Caco-2 (cell line): Measurements from ENCODE around the gene DNHD1. TPM values are rescaled to one million over a fixed set of nuclear protein-coding genes. Genes with fewer than 3 reads are reported as not detected.

ENCODE experiments used
- BruUV-seq: library from RNA; stranded (reverse); fragments of 400-500 nt; replicated peaks from 2 replicates; lab custom pipeline; 2021; lab: Mats Ljungman, UMichigan
- CTCF ChIA-PET: fragments of 300-600 bp; sonication (Branson Sonifier 250); formaldehyde crosslinking; loops from one replicate; lab custom pipeline; 2022; ENCODE audit warnings: antibody characterized with exemption; lab: Charles Lee
- POLR2A ChIA-PET: fragments of 300-600 bp; sonication (Branson Sonifier 250); formaldehyde crosslinking; loops from one replicate; lab custom pipeline; 2022; ENCODE audit warnings: antibody characterized with exemption; lab: Charles Lee
- DNase-seq, 2 experiments: peaks; one replicate each; pipeline versions ENCODE4 v3.0.0 to v3.0.0-alpha.2; 2020 to 2022
- H3K27me3 ChIP-seq: replicated peaks from 2 replicates; pipeline ENCODE4 v1.6.0; 2011; ENCODE audit warnings: low read length; ENCODE audit not compliant: control insufficient read depth, insufficient read depth
- H3K36me3 ChIP-seq: 2 replicates; pipeline ENCODE4 v1.5.1; 2011; ENCODE audit warnings: low read length; ENCODE audit not compliant: control insufficient read depth, insufficient read depth
- H3K4me1 ChIP-seq: fragments of 250-450 bp; sonication (Bioruptor Pico); 2 replicates; pipeline ENCODE4 v1.5.1; 2020; ENCODE audit warnings: mild to moderate bottlenecking
- H3K4me3 ChIP-seq: 2 replicates; pipeline ENCODE4 v1.5.1; 2011; ENCODE audit warnings: low read depth, mild to moderate bottlenecking, control low read depth, low read length
- H3K9me3 ChIP-seq: fragments of 250-450 bp; sonication (Bioruptor Pico); 2 replicates; pipeline ENCODE4 v1.5.1; 2020; ENCODE audit warnings: mild to moderate bottlenecking, moderate library complexity
- H3K27ac Mint-ChIP-seq: one replicate; pipeline ENCODE4 v1.8.0; 2022; ENCODE audit warnings: mixed read lengths; ENCODE audit not compliant: unreplicated experiment
- H3K27me3 Mint-ChIP-seq: one replicate; pipeline ENCODE4 v1.8.0; 2022; ENCODE audit warnings: mixed read lengths; ENCODE audit not compliant: insufficient read depth, unreplicated experiment
- H3K36me3 Mint-ChIP-seq: one replicate; pipeline ENCODE4 v1.8.0; 2022; ENCODE audit warnings: mild to moderate bottlenecking, mixed read lengths; ENCODE audit not compliant: insufficient read depth, unreplicated experiment
- H3K4me1 Mint-ChIP-seq: one replicate; pipeline ENCODE4 v1.8.0; 2022; ENCODE audit warnings: low read depth, mixed read lengths; ENCODE audit not compliant: unreplicated experiment
- H3K4me3 Mint-ChIP-seq: one replicate; pipeline ENCODE4 v1.8.0; 2022; ENCODE audit warnings: mild to moderate bottlenecking, moderate library complexity, mixed read lengths; ENCODE audit not compliant: unreplicated experiment
- H3K9me3 Mint-ChIP-seq: one replicate; pipeline ENCODE4 v1.8.0; 2022; ENCODE audit warnings: mixed read lengths; ENCODE audit not compliant: unreplicated experiment
- CTCF ChIP-seq, 2 experiments: fragments of 200-600 bp in 1 of 2; IDR thresholded peaks; 1 replicate in 1 of 2; 2 replicates in 1 of 2; pipeline versions ENCODE4 v1.5.1 to v1.8.0; 2011 to 2022; ENCODE audit warnings: antibody characterized with exemption in 1 of 2, control low read depth in 1 of 2, inconsistent platforms in 1 of 2, low read depth in 1 of 2, low read length in 1 of 2, mild to moderate bottlenecking in 1 of 2, moderate library complexity in 1 of 2; ENCODE audit not compliant: insufficient read depth in 1 of 2, severe bottlenecking in 1 of 2, unreplicated experiment in 1 of 2
- intact Hi-C: fragments of 100-400 bp; cut with micrococcal nuclease; formaldehyde crosslinking; loops from one replicate; pipeline ENCODE4 v1.10.0; 2022; ENCODE audit not compliant: unreplicated experiment
- total RNA-seq: library from RNA; stranded (reverse); gene quantifications from 2 replicates; pipeline ENCODE4 v1.2.3, GENCODE V29; 2022

Gene DNHD1
- total RNA-seq, 1 experiment from 2014 or later, result 5.7 TPM

DNA sequence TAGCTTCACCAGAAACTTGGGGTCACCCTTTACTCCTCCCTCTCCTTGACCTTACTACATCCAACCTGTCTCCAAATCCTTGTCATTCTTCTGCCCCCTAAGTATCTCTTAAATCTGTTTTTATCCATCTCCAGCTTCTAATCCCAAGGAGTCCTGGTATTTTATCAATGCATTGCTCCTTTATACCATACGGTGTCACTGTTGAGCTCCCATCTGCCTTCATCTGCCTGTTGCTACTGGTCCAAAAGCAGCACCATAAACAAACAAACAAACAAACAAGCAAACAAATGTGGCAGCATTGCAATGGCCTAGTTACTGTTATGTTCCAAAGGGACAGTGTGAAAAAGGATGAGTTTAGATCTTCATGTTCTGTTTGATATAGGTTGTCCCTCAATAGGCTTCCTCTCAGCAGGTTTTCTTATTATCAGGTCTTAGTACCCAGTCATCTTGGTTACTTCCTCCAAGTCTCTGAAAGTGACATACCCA, 34.2 kb downstream of the DNHD1 start:
- intact Hi-C loops, result loop anchor here (1.0 to 5.0 kb wide), 5 partner anchors 73 to 226 kb away; partner anchors contain the start of gene MRPL17
- H3K9me3 Mint-ChIP-seq, result no peaks in the 10 kb centered on the region
- H3K27ac Mint-ChIP-seq, result no peak overlapping the region
- TF ChIP-seq CTCF (IDR thresholded peaks at IDR 0.05; ENCODE audit: insufficient read depth in 1 of 2, low read depth in 1 of 2, low read length in 1 of 2, severe bottlenecking in 1 of 2, unreplicated experiment in 1 of 2), result peak; percentile 74 to 80
- no peak overlapping the region for H3K4me3 Mint-ChIP-seq
- peaks cover 6% of the 10 kb centered on the region for H3K36me3 Mint-ChIP-seq
- ChIA-PET POLR2A (interaction anchor here (0.7 kb wide), 1 partner anchor 152 kb away, joined by 3 read pairs; the partner anchor contains the start of gene MRPL17), CTCF (interaction anchor here (0.6 to 2.1 kb wide), 21 partner anchors 9 to 624 kb away, joined by 3 to 26 read pairs (median 4); partner anchors contain the start of genes APBB1, MRPL17, TAF10 and TPP1)
- Histone ChIP-seq H3K9me3 (no peaks in the 10 kb centered on the region), H3K4me1 (peaks cover 4% of the 10 kb centered on the region; the same call in 1 of the 2 replicates), H3K27me3 (no peaks in the 10 kb centered on the region), H3K36me3 (no peaks in the 10 kb centered on the region), H3K4me3 (no peak overlapping the region)
- no peaks in the 10 kb centered on the region for H3K27me3 Mint-ChIP-seq
- DNase-seq, result peak in 1 of 2 experiments; percentile 55
- no TSS peak for BruUV-seq
- peaks cover 6% of the 10 kb centered on the region for H3K4me1 Mint-ChIP-seq

DNA sequence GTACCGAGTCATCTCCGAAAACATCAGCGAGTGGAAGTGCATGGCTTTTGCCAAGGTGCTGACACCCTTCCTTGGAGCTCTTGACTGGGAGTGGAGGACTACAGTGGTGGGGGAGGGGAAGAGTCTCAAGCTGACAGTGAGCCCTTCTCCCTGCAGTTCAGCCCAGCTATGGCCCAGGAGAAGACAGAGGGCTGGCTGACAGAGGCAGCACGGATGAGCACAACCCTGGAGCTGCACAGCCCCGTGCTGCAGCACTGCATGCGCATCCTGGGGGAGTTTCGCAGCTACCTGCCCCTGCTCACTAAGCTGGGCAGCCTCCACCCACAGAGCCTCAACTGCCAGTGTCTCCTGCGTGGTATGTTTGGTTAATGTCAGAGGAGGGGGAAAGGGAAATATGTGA, 41.4 kb downstream of the DNHD1 start:
- H3K4me1 ChIP-seq, result peaks cover 10% of the 10 kb centered on the region; the same call in 1 of the 2 replicates
- H3K36me3 ChIP-seq, result no peaks in the 10 kb centered on the region
- intact Hi-C loops, result no loop called here
- ChIA-PET POLR2A (no interaction called here), CTCF (no interaction called here)
- no peaks in the 10 kb centered on the region for H3K9me3 Mint-ChIP-seq
- H3K4me1 Mint-ChIP-seq, result peaks cover 11% of the 10 kb centered on the region
- H3K4me3 ChIP-seq, result no peak overlapping the region
- H3K36me3 Mint-ChIP-seq, result no peaks in the 10 kb centered on the region
- H3K9me3 ChIP-seq, result no peaks in the 10 kb centered on the region
- H3K27ac Mint-ChIP-seq, result no peak overlapping the region
- H3K27me3 ChIP-seq, result no peaks in the 10 kb centered on the region
- H3K4me3 Mint-ChIP-seq, result no peak overlapping the region
- DNase-seq, result no peak
- TF ChIP-seq CTCF (IDR thresholded peaks at IDR 0.05; ENCODE audit: insufficient read depth in 1 of 2, low read depth in 1 of 2, low read length in 1 of 2, severe bottlenecking in 1 of 2, unreplicated experiment in 1 of 2), result no peak
- H3K27me3 Mint-ChIP-seq, result peaks cover 12% of the 10 kb centered on the region
- no TSS peak for BruUV-seq

GRCh38 chr11:6538945-6539344, 41.9 kb downstream of the DNHD1 start:
- H3K27me3 Mint-ChIP-seq, result peaks cover 12% of the 10 kb centered on the region
- intact Hi-C loops, result no loop called here
- ChIA-PET POLR2A (no interaction called here), CTCF (no interaction called here)
- no peak overlapping the region for H3K4me3 Mint-ChIP-seq
- no TSS peak for BruUV-seq
- no peak overlapping the region for H3K27ac Mint-ChIP-seq
- H3K4me3 ChIP-seq, result no peak overlapping the region
- H3K4me1 ChIP-seq, result peaks cover 10% of the 10 kb centered on the region; the same call in 1 of the 2 replicates
- H3K9me3 Mint-ChIP-seq, result no peaks in the 10 kb centered on the region
- H3K36me3 ChIP-seq, result no peaks in the 10 kb centered on the region
- DNase-seq, result no peak
- no peak for TF ChIP-seq CTCF (IDR thresholded peaks at IDR 0.05; ENCODE audit: insufficient read depth in 1 of 2, low read depth in 1 of 2, low read length in 1 of 2, severe bottlenecking in 1 of 2, unreplicated experiment in 1 of 2)
- no peaks in the 10 kb centered on the region for H3K36me3 Mint-ChIP-seq
- no peaks in the 10 kb centered on the region for H3K27me3 ChIP-seq
- peaks cover 11% of the 10 kb centered on the region for H3K4me1 Mint-ChIP-seq
- H3K9me3 ChIP-seq, result no peaks in the 10 kb centered on the region
